H1 (cell line): ENCODE measurements around the gene CACNA1E.

Source experiments
- ATF2 ChIP-seq: IDR thresholded peaks from 2 replicates; pipeline ENCODE4 v1.6.1; 2012; ENCODE audit warnings: low read length, inconsistent platforms
- BRCA1 ChIP-seq: IDR thresholded peaks from 2 replicates; pipeline ENCODE4 v1.6.1; 2012; ENCODE audit warnings: low read depth, low read length, improper control_type of control experiment
- CHD2 ChIP-seq: IDR thresholded peaks from 2 replicates; pipeline ENCODE4 v1.6.1; 2012; ENCODE audit warnings: low read length, improper control_type of control experiment
- CREB1 ChIP-seq: IDR thresholded peaks from 2 replicates; pipeline ENCODE4 v1.6.1; 2012; ENCODE audit warnings: inconsistent platforms
- POLR2A ChIP-seq, 2 experiments: IDR thresholded peaks; 1 replicate in 1 of 2; 2 replicates in 1 of 2; pipeline ENCODE4 v1.6.1; 2011; ENCODE audit warnings: low read depth in 2 of 2, low read length in 2 of 2, mild to moderate bottlenecking in 2 of 2; ENCODE audit errors: control extremely low read depth in 1 of 2
- POLR2AphosphoS5 ChIP-seq: IDR thresholded peaks from 2 replicates; pipeline ENCODE4 v1.6.1; 2011; ENCODE audit warnings: low read depth, low read length
- RFX5 ChIP-seq: IDR thresholded peaks from 2 replicates; pipeline ENCODE4 v1.6.1; 2011; ENCODE audit warnings: low read depth, low read length, improper control_type of control experiment, borderline replicate concordance
- SIN3A ChIP-seq, 2 experiments: IDR thresholded peaks in 1 of 2; conservative IDR thresholded peaks in 1 of 2; 2 replicates each; pipeline ENCODE4 v1.6.1; 2011 to 2012; ENCODE audit warnings: low read length in 2 of 2, improper control_type of control experiment in 1 of 2, low read depth in 1 of 2, mild to moderate bottlenecking in 1 of 2
- TAF1 ChIP-seq: IDR thresholded peaks from 2 replicates; pipeline ENCODE4 v1.6.1; 2011; ENCODE audit warnings: mild to moderate bottlenecking, low read depth, low read length
- ZNF274 ChIP-seq: IDR thresholded peaks from 2 replicates; pipeline ENCODE4 v1.7.0; 2012; ENCODE audit warnings: low read length, borderline replicate concordance; ENCODE audit errors: extremely low read depth
- TF ChIP-seq, protein P1 (sequence below), 3 experiments: IDR thresholded peaks; 1 replicate in 2 of 3; 2 replicates in 1 of 3; pipeline versions ENCODE4 v1.5.1 to v1.6.1; 2011; ENCODE audit warnings: low read length in 3 of 3, mild to moderate bottlenecking in 3 of 3, inconsistent platforms in 2 of 3, low read depth in 1 of 3, moderate library complexity in 1 of 3; ENCODE audit not compliant: insufficient read depth in 1 of 3; ENCODE audit errors: control extremely low read depth in 1 of 3

- TF ChIP-seq ZNF274 = no peak
- no peak for TF ChIP-seq CHD2
- TF ChIP-seq, protein P1, sequence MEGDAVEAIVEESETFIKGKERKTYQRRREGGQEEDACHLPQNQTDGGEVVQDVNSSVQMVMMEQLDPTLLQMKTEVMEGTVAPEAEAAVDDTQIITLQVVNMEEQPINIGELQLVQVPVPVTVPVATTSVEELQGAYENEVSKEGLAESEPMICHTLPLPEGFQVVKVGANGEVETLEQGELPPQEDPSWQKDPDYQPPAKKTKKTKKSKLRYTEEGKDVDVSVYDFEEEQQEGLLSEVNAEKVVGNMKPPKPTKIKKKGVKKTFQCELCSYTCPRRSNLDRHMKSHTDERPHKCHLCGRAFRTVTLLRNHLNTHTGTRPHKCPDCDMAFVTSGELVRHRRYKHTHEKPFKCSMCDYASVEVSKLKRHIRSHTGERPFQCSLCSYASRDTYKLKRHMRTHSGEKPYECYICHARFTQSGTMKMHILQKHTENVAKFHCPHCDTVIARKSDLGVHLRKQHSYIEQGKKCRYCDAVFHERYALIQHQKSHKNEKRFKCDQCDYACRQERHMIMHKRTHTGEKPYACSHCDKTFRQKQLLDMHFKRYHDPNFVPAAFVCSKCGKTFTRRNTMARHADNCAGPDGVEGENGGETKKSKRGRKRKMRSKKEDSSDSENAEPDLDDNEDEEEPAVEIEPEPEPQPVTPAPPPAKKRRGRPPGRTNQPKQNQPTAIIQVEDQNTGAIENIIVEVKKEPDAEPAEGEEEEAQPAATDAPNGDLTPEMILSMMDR (IDR thresholded peaks at IDR 0.05; ENCODE audit: control extremely low read depth in 1 of 3, insufficient read depth in 1 of 3, low read depth in 1 of 3, low read length in 3 of 3) = no peak
- no peak for TF ChIP-seq POLR2AphosphoS5
- TF ChIP-seq CREB1 = no peak
- TF ChIP-seq TAF1 = no peak
- no peak for TF ChIP-seq SIN3A (conservative IDR thresholded peaks at IDR 0.05 in 1 of 2, IDR thresholded peaks at IDR 0.05 in 1 of 2; ENCODE audit: low read depth in 1 of 2, low read length in 2 of 2)
- no peak for TF ChIP-seq ATF2
- no peak for TF ChIP-seq RFX5
- TF ChIP-seq BRCA1 = no peak
- TF ChIP-seq POLR2A (IDR thresholded peaks at IDR 0.05; ENCODE audit: control extremely low read depth in 1 of 2, low read depth in 2 of 2, low read length in 2 of 2) = no peak
Measured at GRCh38 chr1:181493166-181493565, 9.8 kb downstream of the CACNA1E start.
